Thoracic aorta (tissue), 2 donors: Measurements from ENCODE around the gene KRT5. TPM values are rescaled to one million over a fixed set of nuclear protein-coding genes. Genes with fewer than 3 reads are reported as not detected.

Source experiments
- ATAC-seq: fragments of 150-250 bp; one replicate; pipeline ENCODE4 v1.8.0; 2017; ENCODE audit warnings: low read depth; ENCODE audit not compliant: insufficient number of reproducible peaks, low FRiP score
- DNase-seq: peaks from one replicate; pipeline ENCODE4 v3.0.0-alpha.2; 2020; ENCODE audit warnings: low spot score
- H3K27ac ChIP-seq, 2 donors: fragments of 200-600 bp; sonication (generic); 1 replicate in 1 of 2; 2 replicates in 1 of 2; pipeline ENCODE4 v1.5.1; 2016; ENCODE audit warnings: mild to moderate bottlenecking in 2 of 2, moderate library complexity in 2 of 2
- H3K27me3 ChIP-seq: fragments of 200-600 bp; sonication (generic); replicated peaks from 2 replicates; pipeline ENCODE4 v1.6.0; 2016; ENCODE audit warnings: mild to moderate bottlenecking; ENCODE audit not compliant: insufficient read depth
- H3K36me3 ChIP-seq: fragments of 200-600 bp; sonication (generic); one replicate; pipeline ENCODE4 v1.5.1; 2016
- H3K4me1 ChIP-seq, 2 donors: fragments of 200-600 bp; sonication (generic); 1 replicate in 1 of 2; 2 replicates in 1 of 2; pipeline versions ENCODE4 v1.5.1 to v1.6.0; 2016; ENCODE audit warnings: low read depth in 2 of 2, mild to moderate bottlenecking in 1 of 2; ENCODE audit not compliant: control insufficient read depth in 1 of 2
- H3K4me3 ChIP-seq: fragments of 200-600 bp; sonication (generic); 2 replicates; pipeline ENCODE4 v1.5.1; 2016; ENCODE audit warnings: mild to moderate bottlenecking
- H3K9me3 ChIP-seq: fragments of 200-600 bp; sonication (generic); 2 replicates; pipeline ENCODE4 v1.5.1; 2016
- total RNA-seq, 2 donors: library from RNA; depleted of rRNA; stranded (reverse); fragments of >200 nt; gene quantifications; one replicate each; pipeline versions ENCODE4 v1.1.0 to v1.2.3, GENCODE V29; 2016
- TF ChIP-seq, protein P1 (sequence below): fragments of 200-600 bp; sonication (generic); IDR thresholded peaks from one replicate; pipeline ENCODE4 v1.5.1; 2019; ENCODE audit warnings: antibody characterized with exemption

KRT5 gene
- total RNA-seq, 2 donors from 2014 or later, result 7.6 TPM; not detected in 1

- no peak for ATAC-seq
- Histone ChIP-seq H3K4me3 (no peak overlapping the region), H3K36me3 (no peaks in the 10 kb centered on the region)
These were observed 4.0 kb downstream of the KRT5 start for GRCh38 chr12:52515927-52516831.

DNA sequence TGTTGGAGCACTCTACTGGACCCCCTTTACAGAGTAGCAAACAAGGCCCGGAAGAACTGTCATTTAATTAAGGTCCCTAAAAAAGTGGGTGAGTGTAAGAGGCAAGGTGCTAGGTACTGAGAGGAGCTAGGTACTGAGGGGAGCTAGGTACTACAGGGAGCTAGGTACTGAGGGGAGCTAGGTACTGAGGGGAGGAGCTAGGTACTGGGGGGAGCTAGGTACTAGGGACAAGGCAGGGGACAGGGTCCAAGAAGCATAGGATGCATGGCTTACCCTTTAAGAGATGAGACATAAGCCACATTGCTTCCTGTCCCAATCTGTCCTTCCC, 4.9 kb downstream of the KRT5 start:
- DNase-seq (no peak), ATAC-seq (no peak)
- Histone ChIP-seq H3K27me3 (no peaks in the 10 kb centered on the region), H3K4me3 (no peak overlapping the region), H3K4me1 (no peaks in the 10 kb centered on the region), H3K36me3 (no peaks in the 10 kb centered on the region), H3K9me3 (peaks cover 4% of the 10 kb centered on the region), H3K27ac (no peak overlapping the region)
- TF ChIP-seq, protein P1, sequence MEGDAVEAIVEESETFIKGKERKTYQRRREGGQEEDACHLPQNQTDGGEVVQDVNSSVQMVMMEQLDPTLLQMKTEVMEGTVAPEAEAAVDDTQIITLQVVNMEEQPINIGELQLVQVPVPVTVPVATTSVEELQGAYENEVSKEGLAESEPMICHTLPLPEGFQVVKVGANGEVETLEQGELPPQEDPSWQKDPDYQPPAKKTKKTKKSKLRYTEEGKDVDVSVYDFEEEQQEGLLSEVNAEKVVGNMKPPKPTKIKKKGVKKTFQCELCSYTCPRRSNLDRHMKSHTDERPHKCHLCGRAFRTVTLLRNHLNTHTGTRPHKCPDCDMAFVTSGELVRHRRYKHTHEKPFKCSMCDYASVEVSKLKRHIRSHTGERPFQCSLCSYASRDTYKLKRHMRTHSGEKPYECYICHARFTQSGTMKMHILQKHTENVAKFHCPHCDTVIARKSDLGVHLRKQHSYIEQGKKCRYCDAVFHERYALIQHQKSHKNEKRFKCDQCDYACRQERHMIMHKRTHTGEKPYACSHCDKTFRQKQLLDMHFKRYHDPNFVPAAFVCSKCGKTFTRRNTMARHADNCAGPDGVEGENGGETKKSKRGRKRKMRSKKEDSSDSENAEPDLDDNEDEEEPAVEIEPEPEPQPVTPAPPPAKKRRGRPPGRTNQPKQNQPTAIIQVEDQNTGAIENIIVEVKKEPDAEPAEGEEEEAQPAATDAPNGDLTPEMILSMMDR, result no peak

More at GRCh38 chr12:52515927-52516831, 4.0 kb downstream of the KRT5 start:
- TF ChIP-seq, protein P1, result no peak
- DNase-seq, result no peak
- Histone ChIP-seq H3K27ac (no peak overlapping the region), H3K9me3 (no peaks in the 10 kb centered on the region), H3K27me3 (no peaks in the 10 kb centered on the region), H3K4me1 (peaks cover 0 to 3% of the 10 kb centered on the region in 2 donors)

- TF ChIP-seq, protein P1, result no peak
- Histone ChIP-seq H3K27ac (no peak overlapping the region), H3K4me3 (no peak overlapping the region), H3K4me1 (no peaks in the 10 kb centered on the region), H3K9me3 (peaks cover 4% of the 10 kb centered on the region), H3K36me3 (no peaks in the 10 kb centered on the region), H3K27me3 (no peaks in the 10 kb centered on the region)
- no peak for DNase-seq
- ATAC-seq, result no peak
These were observed 5.5 kb downstream of the KRT5 start for GRCh38 chr12:52514471-52515318.

DNA sequence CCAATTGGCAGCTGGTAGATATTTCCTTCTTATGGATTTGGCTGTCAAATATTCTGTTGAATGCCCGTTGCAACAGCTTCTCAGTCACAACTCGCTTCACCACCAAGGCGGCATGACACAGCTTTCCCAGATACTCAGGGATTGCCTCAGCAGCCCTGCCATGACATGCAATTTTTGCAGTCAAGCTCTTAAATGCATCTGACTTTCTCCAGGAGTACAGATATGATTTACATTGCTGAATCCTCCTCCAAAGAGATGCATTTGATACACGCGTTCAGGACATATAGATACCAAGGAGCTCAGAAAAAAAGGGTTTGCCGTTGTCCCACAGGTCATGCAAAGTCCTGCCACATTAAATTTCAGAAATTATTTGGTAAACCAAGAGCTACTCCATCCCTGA, 6.5 kb downstream of the KRT5 start:
- Histone ChIP-seq H3K27me3 (no peaks in the 10 kb centered on the region), H3K4me3 (no peak overlapping the region), H3K36me3 (no peaks in the 10 kb centered on the region), H3K9me3 (peaks cover 4% of the 10 kb centered on the region), H3K27ac (no peak overlapping the region), H3K4me1 (no peaks in the 10 kb centered on the region)
- DNase-seq (no peak), ATAC-seq (no peak)
- TF ChIP-seq, protein P1, result no peak

DNA sequence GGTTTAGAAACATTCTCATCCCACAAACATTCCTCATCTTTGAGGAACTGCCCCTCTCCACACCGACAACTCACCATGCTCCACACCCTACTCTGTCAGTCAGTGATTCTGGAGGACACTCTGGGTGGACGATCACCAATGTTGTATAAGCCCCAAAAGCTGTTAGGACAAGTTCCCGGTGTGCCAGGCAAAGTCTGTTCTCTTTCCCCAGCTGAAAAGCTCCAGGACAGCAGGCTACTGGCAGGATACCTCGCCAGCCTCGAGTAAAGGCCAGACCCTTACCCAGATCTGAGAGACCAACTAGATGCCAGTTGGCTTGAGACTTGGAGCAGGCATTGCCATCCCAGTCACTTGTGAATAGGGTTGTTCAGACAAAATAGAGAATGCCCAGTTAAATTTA, 12.0 kb downstream of the KRT5 start:
- TF ChIP-seq, protein P1, result no peak

More for the DNA sequence above, 12.0 kb downstream of the KRT5 start:
- DNase-seq (no peak), ATAC-seq (no peak)
- H3K4me3 ChIP-seq, result no peak overlapping the region
- H3K27me3 ChIP-seq, result no peaks in the 10 kb centered on the region
- H3K27ac ChIP-seq, result no peak overlapping the region
- H3K36me3 ChIP-seq, result no peaks in the 10 kb centered on the region
- no peaks in the 10 kb centered on the region for H3K4me1 ChIP-seq
- peaks cover 4% of the 10 kb centered on the region for H3K9me3 ChIP-seq
